Smooth muscle cell (in vitro differentiated cells): ENCODE measurements around the gene GUCY1B1. TPM values are rescaled to one million over a fixed set of nuclear protein-coding genes. Genes with fewer than 3 reads are reported as not detected.

Experiments
- DNase-seq: peaks from one replicate; lab custom pipeline; 2025; ENCODE audit not compliant: unreplicated experiment; lab: John Stamatoyannopoulos, UW
- H2AFZ ChIP-seq: fragments of 200-600 bp; sonication (generic); 2 replicates; pipeline ENCODE4 v1.6.0; 2016; ENCODE audit warnings: antibody characterized with exemption, low read depth, mild to moderate bottlenecking
- H3F3A ChIP-seq: fragments of 200-600 bp; sonication (generic); 2 replicates; pipeline ENCODE4 v1.6.0; 2017; ENCODE audit warnings: antibody characterized with exemption, low read depth
- H3K27ac ChIP-seq: fragments of 200-600 bp; sonication (generic); 2 replicates; pipeline ENCODE4 v1.5.1; 2016; ENCODE audit warnings: low read depth, mild to moderate bottlenecking
- H3K27me3 ChIP-seq: fragments of 200-600 bp; sonication (generic); 2 replicates; pipeline ENCODE4 v1.6.1; 2016; ENCODE audit warnings: low read depth, mild to moderate bottlenecking
- H3K36me3 ChIP-seq: fragments of 200-600 bp; sonication (generic); 2 replicates; pipeline ENCODE4 v1.5.1; 2016; ENCODE audit warnings: low read depth
- H3K4me1 ChIP-seq: fragments of 200-600 bp; sonication (generic); 2 replicates; pipeline ENCODE4 v1.5.1; 2016; ENCODE audit warnings: low read depth
- H3K4me2 ChIP-seq: fragments of 200-600 bp; sonication (generic); 2 replicates; pipeline ENCODE4 v1.6.0; 2016; ENCODE audit warnings: mild to moderate bottlenecking
- H3K4me3 ChIP-seq: fragments of 200-600 bp; sonication (generic); 2 replicates; pipeline ENCODE4 v1.5.1; 2016; ENCODE audit warnings: mild to moderate bottlenecking
- H3K79me2 ChIP-seq: fragments of 200-600 bp; sonication (generic); 2 replicates; pipeline ENCODE4 v1.6.0; 2016; ENCODE audit warnings: low read depth, mild to moderate bottlenecking
- H3K9ac ChIP-seq: fragments of 200-600 bp; sonication (generic); 2 replicates; pipeline ENCODE4 v1.6.0; 2016; ENCODE audit warnings: low read depth
- H3K9me3 ChIP-seq: fragments of 200-600 bp; sonication (generic); replicated peaks from 2 replicates; pipeline ENCODE4 v1.5.1; 2016; ENCODE audit warnings: low read depth
- H4K20me1 ChIP-seq: fragments of 200-600 bp; sonication (generic); 2 replicates; pipeline ENCODE4 v1.6.0; 2016; ENCODE audit warnings: low read depth
- WGBS: methylation state at CpG from one replicate; pipeline ENCODE4 v1.1.7; 2016; ENCODE audit warnings: low lambda C conversion rate; 5-methylcytosine and 5-hydroxymethylcytosine counted together
- polyA plus RNA-seq: library from polyadenylated mRNA; unstranded; fragments of >200 nt; fragmentation: Nextera tagmentation; extraction: Ambion mirVana; gene quantifications from 2 replicates; pipeline ENCODE4 v1.2.1, GENCODE V29; 2016
- total RNA-seq: library from RNA; depleted of rRNA; stranded (reverse); fragments of >200 nt; gene quantifications from 2 replicates; pipeline ENCODE4 v1.2.3, GENCODE V29; 2014
- TF ChIP-seq, protein P1 (sequence below): fragments of 200-600 bp; sonication (generic); IDR thresholded peaks from 2 replicates; pipeline ENCODE4 v1.5.1; 2017; ENCODE audit warnings: borderline replicate concordance, mild to moderate bottlenecking, antibody characterized with exemption; ENCODE audit not compliant: insufficient read depth, poor library complexity, severe bottlenecking

GUCY1B1 gene
- total and polyA plus RNA-seq, 2 experiments from 2014 or later = 26.7 to 32.2 TPM

DNA sequence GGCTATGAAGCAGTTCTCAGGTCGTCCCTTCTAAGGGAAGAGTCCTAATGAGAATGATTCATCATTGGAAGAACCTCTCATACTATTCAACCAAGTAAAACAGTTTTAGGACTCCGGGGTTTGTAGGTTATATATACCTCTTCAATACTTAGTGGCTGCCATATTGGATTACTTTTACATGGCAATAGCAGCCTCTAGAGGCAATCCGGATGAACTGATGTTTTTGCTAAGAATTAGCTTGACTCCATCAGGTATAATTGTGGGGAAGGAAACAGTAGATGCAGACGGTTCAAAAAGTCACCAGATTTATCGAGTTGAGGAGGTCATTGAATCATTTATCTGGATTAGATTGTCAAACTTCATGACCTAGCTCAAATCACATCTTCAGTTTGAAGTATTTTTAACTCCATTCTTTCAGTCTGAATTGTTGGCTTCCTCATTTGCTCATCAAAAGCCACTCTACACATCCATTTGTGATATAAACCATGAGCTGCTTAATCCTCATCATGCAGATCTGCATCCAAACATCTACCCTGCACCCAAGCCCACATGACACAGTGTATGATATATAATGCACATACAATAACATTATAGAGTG is 28.4 kb downstream of the GUCY1B1 start:
- Histone ChIP-seq H3K9ac (no peak overlapping the region), H3K4me1 (no peaks in the 10 kb centered on the region), H3K27me3 (no peaks in the 10 kb centered on the region), H4K20me1 (no peaks in the 10 kb centered on the region), H2AFZ (peak overlapping the region; percentile 24), H3K9me3 (no peaks in the 10 kb centered on the region), H3K79me2 (no peaks in the 10 kb centered on the region), H3K4me2 (no peak overlapping the region), H3K4me3 (no peak overlapping the region), H3F3A (no peaks in the 10 kb centered on the region), H3K27ac (no peak overlapping the region), H3K36me3 (no peaks in the 10 kb centered on the region)
- DNase-seq = no peak
- 25% methylated on average over 5 of the region's 5 CpGs for WGBS
- TF ChIP-seq, protein P1, sequence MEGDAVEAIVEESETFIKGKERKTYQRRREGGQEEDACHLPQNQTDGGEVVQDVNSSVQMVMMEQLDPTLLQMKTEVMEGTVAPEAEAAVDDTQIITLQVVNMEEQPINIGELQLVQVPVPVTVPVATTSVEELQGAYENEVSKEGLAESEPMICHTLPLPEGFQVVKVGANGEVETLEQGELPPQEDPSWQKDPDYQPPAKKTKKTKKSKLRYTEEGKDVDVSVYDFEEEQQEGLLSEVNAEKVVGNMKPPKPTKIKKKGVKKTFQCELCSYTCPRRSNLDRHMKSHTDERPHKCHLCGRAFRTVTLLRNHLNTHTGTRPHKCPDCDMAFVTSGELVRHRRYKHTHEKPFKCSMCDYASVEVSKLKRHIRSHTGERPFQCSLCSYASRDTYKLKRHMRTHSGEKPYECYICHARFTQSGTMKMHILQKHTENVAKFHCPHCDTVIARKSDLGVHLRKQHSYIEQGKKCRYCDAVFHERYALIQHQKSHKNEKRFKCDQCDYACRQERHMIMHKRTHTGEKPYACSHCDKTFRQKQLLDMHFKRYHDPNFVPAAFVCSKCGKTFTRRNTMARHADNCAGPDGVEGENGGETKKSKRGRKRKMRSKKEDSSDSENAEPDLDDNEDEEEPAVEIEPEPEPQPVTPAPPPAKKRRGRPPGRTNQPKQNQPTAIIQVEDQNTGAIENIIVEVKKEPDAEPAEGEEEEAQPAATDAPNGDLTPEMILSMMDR = peak; percentile 73

DNA sequence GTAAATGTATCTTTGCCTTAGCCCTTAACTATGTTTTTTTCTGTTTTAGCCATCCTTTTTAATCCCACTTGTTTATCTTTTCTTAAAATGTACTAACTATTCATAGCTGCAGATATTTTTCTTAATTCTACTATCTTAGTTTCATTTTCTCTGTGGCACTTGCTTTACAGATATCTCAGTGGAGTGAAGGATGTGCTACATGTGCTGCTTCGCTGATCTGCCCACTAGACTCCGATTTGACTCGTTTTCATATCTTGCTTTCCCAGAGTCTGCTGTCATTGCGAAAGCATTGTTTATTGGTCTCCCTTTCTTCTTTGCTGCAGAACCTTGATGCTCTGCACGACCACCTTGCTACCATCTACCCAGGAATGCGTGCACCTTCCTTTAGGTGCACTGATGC is 30.6 kb downstream of the GUCY1B1 start:
- peak overlapping the region; percentile 54 for H3K4me2 ChIP-seq
- H3K4me3 ChIP-seq = no peak overlapping the region
- DNase-seq = no peak

DNA sequence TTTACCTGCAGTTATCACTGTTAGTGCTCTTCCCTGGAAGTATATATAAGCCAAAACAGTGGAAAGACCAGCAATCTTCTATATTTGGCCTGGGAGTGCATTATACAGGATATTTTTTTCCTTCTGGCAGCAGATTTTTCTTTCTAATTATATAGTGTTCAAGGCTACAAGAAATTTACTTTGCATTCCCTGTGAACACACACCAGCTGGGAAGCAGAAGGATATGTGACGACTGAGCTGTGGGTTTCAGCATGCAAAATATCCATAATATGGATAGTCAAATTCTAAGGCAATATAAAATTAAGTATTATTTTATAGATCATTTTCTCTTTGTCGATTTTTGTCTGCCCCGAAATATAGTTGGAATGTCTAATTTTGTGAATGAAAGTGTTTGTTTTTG is 31.2 kb downstream of the GUCY1B1 start:
- DNase-seq = no peak
- Histone ChIP-seq H3F3A (no peaks in the 10 kb centered on the region), H3K9ac (no peak overlapping the region), H3K9me3 (no peaks in the 10 kb centered on the region), H3K4me1 (no peaks in the 10 kb centered on the region), H3K4me3 (no peak overlapping the region), H3K27me3 (no peaks in the 10 kb centered on the region), H3K79me2 (no peaks in the 10 kb centered on the region), H3K4me2 (no peak overlapping the region), H4K20me1 (no peaks in the 10 kb centered on the region), H3K27ac (no peak overlapping the region), H2AFZ (no peak overlapping the region), H3K36me3 (no peaks in the 10 kb centered on the region)
- TF ChIP-seq, protein P1 = no peak
- 62% methylated on average over 3 of the region's 3 CpGs for WGBS

More for the DNA sequence above, 30.6 kb downstream of the GUCY1B1 start:
- Histone ChIP-seq H3K4me1 (no peaks in the 10 kb centered on the region), H3K27me3 (no peaks in the 10 kb centered on the region), H2AFZ (no peak overlapping the region), H3F3A (no peaks in the 10 kb centered on the region), H3K9ac (no peak overlapping the region), H3K36me3 (no peaks in the 10 kb centered on the region), H3K9me3 (no peaks in the 10 kb centered on the region), H4K20me1 (no peaks in the 10 kb centered on the region), H3K79me2 (no peaks in the 10 kb centered on the region), H3K27ac (no peak overlapping the region)
- 59% methylated on average over 6 of the region's 6 CpGs for WGBS
- TF ChIP-seq, protein P1 = no peak
